KOPT-K1 (cell line): Measurements from ENCODE around the gene FZD2.
"Not testable (repeated sequence)": the region's sequence is repeated elsewhere in the genome, so short reads cannot be mapped to it uniquely, and the experiment has no call there.

Experiments
- H3K27ac ChIP-seq: fragments of 200-600 bp; sonication (generic); 2 replicates; pipeline ENCODE4 v1.5.1; 2016; ENCODE audit warnings: antibody characterized with exemption, mild to moderate bottlenecking, low read depth, low read length; ENCODE audit not compliant: poor library complexity, severe bottlenecking
- H3K36me3 ChIP-seq: fragments of 200-600 bp; sonication (generic); 2 replicates; pipeline ENCODE4 v1.5.1; 2017; ENCODE audit warnings: antibody characterized with exemption, mild to moderate bottlenecking, low read length, moderate library complexity; ENCODE audit not compliant: insufficient read depth
- H3K9me3 ChIP-seq: fragments of 200-600 bp; sonication (generic); 2 replicates; pipeline ENCODE4 v1.5.1; 2017; ENCODE audit warnings: antibody characterized with exemption, low read length, mild to moderate bottlenecking; ENCODE audit not compliant: insufficient read depth, poor library complexity, severe bottlenecking

The FZD2 gene

GRCh38 chr17:44556832-44557606, at the start of gene FZD2:
Gene FZD2, plus strand, starts transcription at chr17:44557484. Its CDS starts 205 bp downstream, at chr17:44557689.
- Histone ChIP-seq H3K36me3 (no peaks in the 10 kb centered on the region), H3K27ac (peak within 1 kb of the TSS; percentile 68), H3K9me3 (no peaks in the 10 kb centered on the region)

GRCh38 chr17:44511241-44512134, 45.8 kb upstream of the FZD2 start:
- not testable (repeated sequence) for H3K36me3 ChIP-seq, H3K9me3 ChIP-seq, H3K27ac ChIP-seq

GRCh38 chr17:44518032-44518431, 39.3 kb upstream of the FZD2 start:
- no peaks in the 10 kb centered on the region for H3K36me3 ChIP-seq
- no peak overlapping the region for H3K27ac ChIP-seq
- H3K9me3 ChIP-seq = no peaks in the 10 kb centered on the region

- H3K36me3 ChIP-seq = no peaks in the 10 kb centered on the region
- H3K27ac ChIP-seq = no peak overlapping the region
- peaks cover 6% of the 10 kb centered on the region for H3K9me3 ChIP-seq
Observed at GRCh38 chr17:44522883-44523671, 34.2 kb upstream of the FZD2 start.

- H3K27ac ChIP-seq = no peak overlapping the region
Observed at GRCh38 chr17:44523672-44523972, 33.7 kb upstream of the FZD2 start.

GRCh38 chr17:44527102-44527501, 30.2 kb upstream of the FZD2 start:
- H3K9me3 ChIP-seq = peaks cover 6% of the 10 kb centered on the region
- no peaks in the 10 kb centered on the region for H3K36me3 ChIP-seq
- no peak overlapping the region for H3K27ac ChIP-seq

More at GRCh38 chr17:44523672-44523972, 33.7 kb upstream of the FZD2 start:
- peaks cover 6% of the 10 kb centered on the region for H3K9me3 ChIP-seq
- H3K36me3 ChIP-seq = no peaks in the 10 kb centered on the region

- Histone ChIP-seq H3K36me3 (no peaks in the 10 kb centered on the region), H3K27ac (no peak overlapping the region), H3K9me3 (peaks cover 6% of the 10 kb centered on the region)
Observed at GRCh38 chr17:44527954-44528353, 29.3 kb upstream of the FZD2 start.

GRCh38 chr17:44529864-44530263, 27.4 kb upstream of the FZD2 start:
- no peak overlapping the region for H3K27ac ChIP-seq

GRCh38 chr17:44530896-44531418, 26.3 kb upstream of the FZD2 start:
- Histone ChIP-seq H3K36me3 (no peaks in the 10 kb centered on the region), H3K27ac (no peak overlapping the region), H3K9me3 (peaks cover 6% of the 10 kb centered on the region)

More at GRCh38 chr17:44529864-44530263, 27.4 kb upstream of the FZD2 start:
- Histone ChIP-seq H3K9me3 (peaks cover 6% of the 10 kb centered on the region), H3K36me3 (no peaks in the 10 kb centered on the region)

GRCh38 chr17:44533533-44534246, 23.6 kb upstream of the FZD2 start:
- Histone ChIP-seq H3K27ac (peak overlapping the region; percentile 42), H3K36me3 (no peaks in the 10 kb centered on the region)

GRCh38 chr17:44536090-44536953, 21.0 kb upstream of the FZD2 start:
- no peaks in the 10 kb centered on the region for H3K36me3 ChIP-seq
- no peaks in the 10 kb centered on the region for H3K9me3 ChIP-seq
- H3K27ac ChIP-seq = no peak overlapping the region

More at GRCh38 chr17:44533533-44534246, 23.6 kb upstream of the FZD2 start:
- H3K9me3 ChIP-seq = no peaks in the 10 kb centered on the region

GRCh38 chr17:44537922-44538321, 19.4 kb upstream of the FZD2 start:
- H3K9me3 ChIP-seq, H3K36me3 ChIP-seq, H3K27ac ChIP-seq: not testable (repeated sequence)

GRCh38 chr17:44539673-44540072, 17.6 kb upstream of the FZD2 start:
- no peaks in the 10 kb centered on the region for H3K9me3 ChIP-seq
- no peak overlapping the region for H3K27ac ChIP-seq
- H3K36me3 ChIP-seq = no peaks in the 10 kb centered on the region
